Amniotic stem cell (primary cell): ENCODE data around the gene CDR2L.
"Not testable (repeated sequence)": the region's sequence is repeated elsewhere in the genome, so short reads cannot be mapped to it uniquely, and the experiment has no call there.

Experiments used
- DNase-seq: peaks from one replicate; lab custom pipeline; 2025; lab: John Stamatoyannopoulos, UW

Gene CDR2L

DNA sequence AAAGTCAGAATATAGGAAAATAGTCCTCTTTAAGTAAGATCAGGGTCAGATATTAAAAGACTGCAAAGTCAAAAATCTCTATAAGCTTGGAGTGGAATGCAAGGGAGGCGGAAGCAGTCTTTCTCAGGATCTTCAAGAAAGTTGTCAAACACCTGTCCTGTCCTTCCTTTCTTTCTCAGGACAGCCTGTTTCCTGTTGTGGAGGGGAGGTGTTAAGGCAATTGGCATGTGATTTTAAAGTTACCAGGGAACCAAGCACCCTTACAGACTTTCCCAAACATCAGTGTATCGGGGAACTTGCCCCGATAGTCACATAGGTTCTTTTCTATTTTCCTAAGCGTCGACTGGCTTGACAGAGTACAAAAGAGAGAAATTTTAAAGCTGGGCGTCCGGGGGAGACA is 57.3 kb downstream of the CDR2L start:
- no peak for DNase-seq

DNA sequence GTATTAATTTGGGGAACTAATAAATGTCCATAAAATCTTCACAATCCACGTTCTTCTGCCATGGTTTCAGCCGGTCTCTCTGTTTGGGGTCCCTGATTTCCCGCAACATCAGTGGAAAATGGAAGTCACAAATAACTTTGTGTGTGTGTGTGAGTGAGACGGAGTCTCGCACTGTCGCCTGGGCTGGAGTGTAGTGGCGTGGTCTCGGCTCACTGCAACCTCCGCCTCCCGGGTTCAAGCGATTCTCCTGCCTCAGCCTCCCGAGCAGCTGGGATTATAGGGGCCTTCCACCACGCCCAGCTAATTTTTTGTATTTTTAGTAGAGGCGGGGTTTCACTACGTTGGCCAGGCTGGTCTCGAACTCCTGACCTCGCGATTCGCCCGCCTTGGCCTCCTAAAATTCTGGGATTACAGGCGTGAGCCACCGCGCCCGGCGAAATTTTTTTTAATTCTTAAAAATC is 58.5 kb downstream of the CDR2L start:
- DNase-seq, result not testable (repeated sequence)

GRCh38 chr17:75046407-75047289 is 59.2 kb downstream of the CDR2L start, which contains the start of the genes ATP5PD and KCTD2:
Gene ATP5PD (minus strand): TSS chr17:75046969. CDS start chr17:75042650, 4,319 bp downstream.
Gene KCTD2 (plus strand): TSS chr17:75047225. CDS start chr17:75047251, 26 bp downstream.
- peak; percentile 88 for DNase-seq

DNA sequence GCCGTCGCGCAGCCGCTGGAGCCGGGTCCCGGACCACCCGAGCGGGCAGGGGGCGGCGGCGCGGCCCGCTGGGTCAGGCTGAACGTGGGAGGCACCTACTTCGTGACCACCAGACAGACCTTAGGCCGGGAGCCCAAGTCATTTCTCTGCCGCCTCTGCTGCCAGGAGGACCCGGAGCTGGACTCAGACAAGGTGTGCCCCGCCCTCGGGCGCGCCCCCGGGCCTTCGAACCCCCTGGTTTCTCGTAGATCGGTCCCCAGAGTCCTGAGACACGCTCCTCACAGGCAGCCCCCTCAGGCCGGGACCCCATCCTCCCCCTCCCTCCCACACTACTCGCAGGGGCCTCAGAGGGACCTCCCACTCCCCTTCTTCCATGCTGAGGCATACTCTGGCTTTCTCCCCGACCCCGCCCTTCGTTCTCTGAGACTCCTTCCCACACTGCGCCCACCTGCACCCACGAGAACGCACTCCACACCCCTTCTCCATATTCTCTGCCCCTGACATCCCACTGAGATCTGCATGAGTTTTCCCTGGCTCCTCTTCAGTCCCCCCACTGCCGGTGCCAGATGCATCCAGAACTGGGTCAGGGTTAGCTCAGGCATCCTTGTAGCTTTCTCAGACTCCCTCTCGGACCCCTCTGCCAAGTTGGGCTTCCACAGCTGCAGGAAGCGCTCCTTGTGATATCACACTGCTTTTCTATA is 60.1 kb downstream of the CDR2L start:
- no peak for DNase-seq

GRCh38 chr17:75048249-75048878 is 60.9 kb downstream of the CDR2L start:
- no peak for DNase-seq

GRCh38 chr17:75049057-75049456 is 61.6 kb downstream of the CDR2L start:
- no peak for DNase-seq

DNA sequence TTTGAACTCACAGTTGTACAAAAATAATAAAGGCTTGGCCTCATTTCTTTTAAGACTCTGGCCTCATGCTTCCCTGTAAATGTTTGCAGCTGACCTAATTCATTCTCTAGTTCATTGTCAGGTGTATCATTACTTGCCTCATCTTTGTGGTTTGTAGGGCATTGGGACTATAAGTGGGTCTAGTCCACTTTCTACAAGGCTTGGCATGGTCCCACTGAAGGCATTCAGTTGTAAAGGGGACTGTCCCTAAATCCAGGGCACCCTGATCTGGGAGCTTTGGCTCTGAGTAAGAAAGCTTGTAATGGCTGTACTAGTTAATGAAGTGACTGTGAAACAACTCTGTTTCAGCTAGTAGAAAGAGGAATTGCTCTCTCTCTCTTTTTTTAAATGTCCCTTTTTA is 62.3 kb downstream of the CDR2L start:
- DNase-seq, result no peak

GRCh38 chr17:75051941-75052340 is 64.5 kb downstream of the CDR2L start:
- no peak for DNase-seq
